Spinal cord (tissue), 10 donors: ENCODE results near the gene RIPOR3. TPM values are rescaled to one million over a fixed set of nuclear protein-coding genes. Genes with fewer than 3 reads are reported as not detected.
"Not testable (repeated sequence)": the region's sequence is repeated elsewhere in the genome, so short reads cannot be mapped to it uniquely, and the experiment has no call there.

Experiments used
- DNase-seq, 6 donors: peaks; one replicate each; pipeline versions ENCODE4 v3.0.0 to v3.0.0-alpha.2; 2013 to 2015; ENCODE audit warnings: low spot score in 6 of 6, low read depth in 4 of 6
- H3K27ac ChIP-seq: one replicate; pipeline ENCODE4 v1.5.1; 2013; ENCODE audit warnings: low read depth, low read length, control low read depth
- H3K27me3 ChIP-seq: one replicate; pipeline ENCODE4 v1.6.1; 2013; ENCODE audit warnings: low read length; ENCODE audit not compliant: control insufficient read depth, insufficient read depth
- H3K36me3 ChIP-seq: one replicate; pipeline ENCODE4 v1.6.1; 2013; ENCODE audit warnings: low read length; ENCODE audit not compliant: control insufficient read depth, insufficient read depth
- H3K4me1 ChIP-seq: one replicate; pipeline ENCODE4 v1.6.1; 2013; ENCODE audit warnings: low read length; ENCODE audit not compliant: control insufficient read depth, insufficient read depth
- H3K4me3 ChIP-seq: one replicate; pipeline ENCODE4 v1.5.1; 2013; ENCODE audit warnings: low read depth, low read length, control low read depth
- H3K9me3 ChIP-seq: one replicate; pipeline ENCODE4 v1.6.1; 2013; ENCODE audit warnings: low read length; ENCODE audit not compliant: control insufficient read depth, insufficient read depth
- WGBS: methylation state at CpG from one replicate; pipeline ENCODE4 v1.1.5; 2013; ENCODE audit warnings: missing lambda C conversion rate; ENCODE audit not compliant: insufficient coverage; 5-methylcytosine and 5-hydroxymethylcytosine counted together
- polyA plus RNA-seq, 2 donors: library from polyadenylated mRNA; unstranded; fragments of 120-200 nt; gene quantifications; one replicate each; pipeline ENCODE4 v1.2.1, GENCODE V29; 2013; ENCODE audit not compliant: insufficient read length in 2 of 2
- total RNA-seq, 2 donors: library from RNA; depleted of rRNA in 1 of 2; stranded (reverse); fragments of 120-200 nt in 1 of 2; fragments of >200 nt in 1 of 2; gene quantifications; one replicate each; pipeline versions ENCODE4 v1.2.3 to v1.2.4, GENCODE V29; 2013 to 2014
- donor health status: healthy.

Gene RIPOR3
- total and polyA plus RNA-seq, 4 donors = 2.7 to 9.3 (median 7.0) TPM

- no peaks in the 10 kb centered on the region for H3K9me3 ChIP-seq
- H3K4me3 ChIP-seq = no peak overlapping the region
- no peak overlapping the region for H3K27ac ChIP-seq
- no peaks in the 10 kb centered on the region for H3K4me1 ChIP-seq
- no peak for DNase-seq
- no peaks in the 10 kb centered on the region for H3K27me3 ChIP-seq
- 93% methylated on average over 15 of the region's 15 CpGs for WGBS
- H3K36me3 ChIP-seq = peaks cover 27% of the 10 kb centered on the region
Observed at GRCh38 chr20:50602432-50603088, 88.8 kb downstream of the RIPOR3 start.

DNA sequence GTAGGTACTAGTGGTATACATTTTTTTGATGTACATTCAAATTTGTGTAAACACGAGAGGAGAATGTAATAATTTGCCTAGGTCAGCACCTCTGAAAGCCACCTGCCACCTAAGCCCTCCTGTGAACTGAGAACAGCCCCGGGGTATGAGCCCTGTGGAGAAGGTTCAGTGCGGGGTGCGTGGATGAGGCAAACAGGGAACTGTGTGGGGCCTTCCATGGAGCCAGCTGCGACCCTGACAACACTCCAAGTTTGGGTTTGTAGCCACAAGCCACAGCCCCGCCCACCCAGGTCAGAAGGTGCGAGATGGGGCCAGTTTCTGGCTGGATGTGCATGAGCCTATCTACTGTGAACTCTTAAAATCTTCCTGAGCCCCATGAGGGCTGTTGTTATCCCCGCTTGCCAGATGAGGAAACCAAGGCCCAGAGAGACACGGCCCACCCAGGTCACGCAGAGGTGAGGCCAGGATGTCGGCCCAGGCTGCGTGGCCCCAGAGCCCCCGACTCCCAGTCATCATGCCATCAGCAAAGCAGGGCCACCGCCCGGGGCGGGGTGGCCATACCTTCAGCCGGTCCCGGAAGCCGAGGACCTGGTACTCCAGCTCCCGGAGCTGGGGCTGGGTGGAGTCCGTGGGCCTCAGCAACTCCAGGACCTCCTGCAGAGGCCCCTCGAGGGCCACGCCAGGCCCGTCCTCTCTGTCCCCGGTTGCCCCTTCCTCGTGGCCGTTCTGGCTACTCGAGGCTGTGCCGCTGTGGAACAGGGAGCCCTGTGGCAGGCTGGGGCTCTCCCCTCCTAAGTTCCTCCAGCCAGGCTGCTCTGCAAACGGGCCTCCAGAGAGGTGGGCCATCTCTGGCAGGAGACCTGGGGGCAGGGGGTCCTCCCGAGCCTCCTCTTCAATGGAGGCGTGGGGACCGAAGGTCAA is 89.6 kb downstream of the RIPOR3 start:
- no peak overlapping the region for H3K4me3 ChIP-seq
- H3K9me3 ChIP-seq = no peaks in the 10 kb centered on the region
- no peak overlapping the region for H3K27ac ChIP-seq
- H3K36me3 ChIP-seq = peaks cover 25% of the 10 kb centered on the region
- 88% methylated on average over 32 of the region's 33 CpGs for WGBS
- H3K27me3 ChIP-seq = no peaks in the 10 kb centered on the region
- no peak for DNase-seq
- no peaks in the 10 kb centered on the region for H3K4me1 ChIP-seq

DNA sequence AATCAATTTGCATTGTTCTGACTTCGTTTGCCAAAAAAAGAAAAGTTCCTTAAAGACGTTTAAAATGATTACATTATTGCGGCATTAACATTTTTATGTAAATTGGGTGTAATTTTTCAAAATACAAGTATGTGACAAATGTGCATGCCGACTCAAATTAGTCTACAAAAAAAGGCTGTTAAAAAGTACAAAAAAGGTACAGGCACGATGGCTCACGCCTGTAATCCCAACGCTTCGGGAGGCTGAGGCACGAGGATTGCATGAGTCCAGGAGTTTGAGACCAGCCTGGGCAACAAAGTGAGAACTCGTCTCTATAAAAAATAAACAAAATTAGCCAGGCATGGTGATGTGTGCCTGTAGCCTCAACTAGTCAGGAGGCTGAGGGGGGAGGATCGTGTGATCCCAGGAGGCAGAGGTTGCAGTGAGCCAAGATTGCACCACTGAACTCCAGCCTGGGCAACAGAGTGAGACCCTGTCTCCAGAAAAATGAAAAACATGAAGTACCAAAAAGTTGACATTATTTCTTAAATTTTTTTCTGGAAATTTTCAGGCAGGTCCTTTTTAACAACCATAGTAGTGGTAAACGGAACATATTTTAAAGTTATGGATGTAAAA is 91.0 kb downstream of the RIPOR3 start:
- H3K27me3 ChIP-seq = peaks cover 4% of the 10 kb centered on the region
- no peak overlapping the region for H3K4me3 ChIP-seq
- DNase-seq = no peak
- H3K4me1 ChIP-seq = peaks cover 5% of the 10 kb centered on the region
- no peak overlapping the region for H3K27ac ChIP-seq
- peaks cover 25% of the 10 kb centered on the region for H3K36me3 ChIP-seq
- WGBS = 88% methylated on average over 7 of the region's 12 CpGs
- H3K9me3 ChIP-seq = no peaks in the 10 kb centered on the region

DNA sequence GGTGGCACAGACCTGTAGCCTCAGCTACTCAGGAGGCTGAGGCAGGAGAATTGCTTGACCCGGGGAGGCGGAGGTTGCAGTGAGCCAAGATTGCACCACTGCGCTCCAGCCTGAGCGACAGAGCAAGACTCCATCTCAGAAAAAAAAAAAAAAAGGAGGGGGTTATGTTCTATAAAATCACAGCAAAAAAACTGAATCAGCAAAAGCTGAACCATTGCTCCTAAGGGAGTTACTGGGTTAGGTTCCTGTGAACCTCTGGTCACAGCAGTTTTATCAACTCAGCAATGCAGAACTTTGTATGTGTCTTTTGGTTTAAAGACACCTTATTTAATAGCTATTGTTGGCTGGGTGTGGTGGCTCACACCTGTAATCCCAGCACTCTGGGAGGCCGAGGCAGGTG is 92.6 kb downstream of the RIPOR3 start:
- WGBS = no CpG with 5 or more reads among the region's 5 CpGs
- DNase-seq, H3K27ac ChIP-seq, H3K27me3 ChIP-seq, H3K9me3 ChIP-seq, H3K4me1 ChIP-seq, H3K4me3 ChIP-seq: not testable (repeated sequence)
- peaks cover 24% of the 10 kb centered on the region for H3K36me3 ChIP-seq

- H3K9me3 ChIP-seq = no peaks in the 10 kb centered on the region
- peaks cover 27% of the 10 kb centered on the region for H3K36me3 ChIP-seq
- whole genome bisulfite sequencing = 60% methylated on average over 1 of the region's 7 CpGs
- H3K4me3 ChIP-seq = no peak overlapping the region
- H3K27me3 ChIP-seq = peaks cover 4% of the 10 kb centered on the region
- no peak for DNase-seq
- H3K4me1 ChIP-seq = peaks cover 5% of the 10 kb centered on the region
- H3K27ac ChIP-seq = no peak overlapping the region
Observed at GRCh38 chr20:50598074-50598473, 93.3 kb downstream of the RIPOR3 start.

- H3K36me3 ChIP-seq = peaks cover 26% of the 10 kb centered on the region
- H3K9me3 ChIP-seq = no peaks in the 10 kb centered on the region
- H3K27me3 ChIP-seq = peaks cover 4% of the 10 kb centered on the region
- WGBS = 86% methylated on average over 19 of the region's 22 CpGs
- no peak overlapping the region for H3K27ac ChIP-seq
- peaks cover 11% of the 10 kb centered on the region for H3K4me1 ChIP-seq
- DNase-seq = no peak
- H3K4me3 ChIP-seq = no peak overlapping the region
Observed at GRCh38 chr20:50597406-50597969, 93.9 kb downstream of the RIPOR3 start.

DNA sequence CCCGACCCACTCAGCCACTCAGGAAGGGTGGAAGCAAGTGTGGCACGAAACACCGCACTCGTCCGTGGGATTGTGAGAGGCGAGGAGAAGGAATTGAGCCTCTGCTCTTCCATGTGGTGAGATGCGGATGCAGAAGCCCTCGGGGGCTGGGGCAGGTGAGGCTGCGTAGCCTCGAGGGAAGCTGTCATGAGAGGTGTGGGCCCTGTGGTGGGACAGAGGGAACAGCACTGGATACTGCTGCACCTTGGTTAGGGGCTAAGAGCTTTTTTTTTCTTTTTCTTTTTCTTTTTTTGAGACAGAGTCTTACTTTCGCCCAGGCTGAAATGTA is 94.7 kb downstream of the RIPOR3 start:
- peaks cover 4% of the 10 kb centered on the region for H3K27me3 ChIP-seq
- peaks cover 18% of the 10 kb centered on the region for H3K4me1 ChIP-seq
- no peak for DNase-seq
- H3K36me3 ChIP-seq = peaks cover 22% of the 10 kb centered on the region
- no peaks in the 10 kb centered on the region for H3K9me3 ChIP-seq
- 91% methylated on average over 6 of the region's 11 CpGs for WGBS
- no peak overlapping the region for H3K27ac ChIP-seq
- no peak overlapping the region for H3K4me3 ChIP-seq

DNA sequence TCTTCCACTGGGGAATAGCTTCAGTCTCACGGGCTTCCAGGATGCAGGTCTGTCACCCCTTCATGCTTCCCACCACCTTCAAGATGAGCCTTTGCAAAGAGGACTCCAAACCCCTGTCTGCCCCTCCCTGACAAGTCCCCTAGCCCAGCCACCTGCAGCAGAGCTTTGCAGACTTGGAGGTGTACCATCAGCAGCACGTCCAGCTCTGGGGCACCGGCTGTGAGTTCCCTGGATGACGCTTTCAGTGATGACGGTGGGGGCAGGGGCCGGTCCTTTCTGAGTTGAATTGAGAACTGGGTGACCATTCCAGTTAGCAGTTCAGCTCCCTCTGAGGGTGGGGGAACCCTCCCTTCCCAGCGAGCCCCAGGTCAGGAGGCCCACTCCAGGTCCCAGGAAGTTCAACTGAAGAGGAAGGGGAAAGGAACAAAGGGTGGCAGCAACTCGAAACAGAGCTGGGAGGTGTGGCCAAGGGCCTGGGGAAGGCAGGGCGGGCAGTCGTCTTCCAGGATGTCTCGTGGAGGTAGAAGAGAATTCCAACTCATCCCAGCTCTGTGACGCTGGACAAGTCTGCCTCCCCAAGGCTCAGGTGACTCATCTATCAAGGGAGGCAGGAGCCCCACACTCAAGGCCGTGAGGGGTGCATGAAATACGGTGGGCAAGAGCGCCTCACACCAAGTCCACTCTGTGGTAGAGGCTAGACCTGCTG is 95.2 kb downstream of the RIPOR3 start:
- peaks cover 4% of the 10 kb centered on the region for H3K27me3 ChIP-seq
- H3K4me3 ChIP-seq = no peak overlapping the region
- WGBS = 46% methylated on average over 12 of the region's 15 CpGs
- H3K9me3 ChIP-seq = no peaks in the 10 kb centered on the region
- H3K4me1 ChIP-seq = peaks cover 18% of the 10 kb centered on the region
- H3K27ac ChIP-seq = no peak overlapping the region
- peaks cover 20% of the 10 kb centered on the region for H3K36me3 ChIP-seq
- DNase-seq = no peak

DNA sequence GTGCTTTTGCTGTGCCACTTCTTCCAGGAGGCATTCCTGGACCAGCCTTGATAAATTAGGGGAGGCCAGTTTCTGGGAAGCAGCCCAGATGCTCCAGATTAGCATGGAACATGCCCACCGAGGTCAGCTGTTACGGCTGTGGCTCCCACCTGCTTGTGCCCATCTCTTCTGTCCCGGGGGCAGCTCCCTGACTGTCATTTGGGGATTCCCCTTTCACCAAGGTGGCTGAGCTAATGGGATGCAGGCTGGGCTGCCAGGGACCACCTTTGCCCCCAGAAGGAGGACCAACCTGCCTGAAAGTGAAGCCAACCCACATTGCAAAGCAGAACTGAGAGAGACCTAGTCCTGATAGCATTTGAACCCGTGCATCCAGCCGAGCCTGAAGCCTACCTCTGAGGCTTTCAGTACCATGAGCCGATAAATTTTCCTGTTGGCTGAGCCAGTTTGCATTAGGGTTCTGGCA is 95.9 kb downstream of the RIPOR3 start:
- H3K27ac ChIP-seq = no peak overlapping the region
- DNase-seq = no peak
- H3K9me3 ChIP-seq = no peaks in the 10 kb centered on the region
- no peak overlapping the region for H3K4me3 ChIP-seq
- H3K36me3 ChIP-seq = peaks cover 22% of the 10 kb centered on the region
- 56% methylated on average over 6 of the region's 6 CpGs for WGBS
- H3K27me3 ChIP-seq = peaks cover 4% of the 10 kb centered on the region
- peaks cover 18% of the 10 kb centered on the region for H3K4me1 ChIP-seq
